PC-3 (cell line): Measurements from ENCODE around the gene MMP15. TPM values are rescaled to one million over a fixed set of nuclear protein-coding genes. Genes with fewer than 3 reads are reported as not detected.

Experiments
- ATAC-seq: fragments of 200-7000 bp; cut with Tn5 transposase; 2 replicates; pipeline ENCODE4 v1.9.1; 2020; ENCODE audit warnings: mild to moderate bottlenecking, moderate library complexity
- BruUV-seq: library from RNA; stranded (reverse); fragments of 400-500 nt; replicated peaks from 2 replicates; lab custom pipeline; 2021; lab: Mats Ljungman, UMichigan
- CTCF ChIA-PET: fragments of 300-600 bp; sonication (Branson Sonifier 250); formaldehyde crosslinking; loops from one replicate; lab custom pipeline; 2022; ENCODE audit warnings: antibody characterized with exemption; lab: Charles Lee
- POLR2A ChIA-PET: fragments of 300-600 bp; sonication (Branson Sonifier 250); formaldehyde crosslinking; loops from one replicate; lab custom pipeline; 2022; ENCODE audit warnings: antibody characterized with exemption; ENCODE audit not compliant: unreplicated experiment; lab: Charles Lee
- DNase-seq: peaks from one replicate; pipeline ENCODE4 v3.0.0-alpha.2; 2015
- H2AFZ ChIP-seq: fragments of 300-600 bp; sonication (generic); 2 replicates; pipeline ENCODE4 v1.6.0; 2016; ENCODE audit warnings: antibody characterized with exemption, low read length
- H3F3A ChIP-seq: fragments of 300-600 bp; sonication (generic); one replicate; pipeline ENCODE4 v1.6.0; 2017; ENCODE audit warnings: antibody characterized with exemption, low read length, control low read depth, mild to moderate bottlenecking; ENCODE audit not compliant: unreplicated experiment
- H3K27ac ChIP-seq: fragments of 300-600 bp; sonication (generic); 2 replicates; pipeline ENCODE4 v1.5.1; 2016; ENCODE audit warnings: mild to moderate bottlenecking, low read length
- H3K27me3 ChIP-seq: fragments of 300-600 bp; sonication (generic); 2 replicates; pipeline ENCODE4 v1.6.1; 2016; ENCODE audit warnings: low read length, mixed read lengths
- H3K36me3 ChIP-seq: fragments of 300-600 bp; sonication (generic); 2 replicates; pipeline ENCODE4 v1.6.1; 2016; ENCODE audit warnings: low read depth, mixed run types, low read length, mixed read lengths
- H3K4me1 ChIP-seq: fragments of 300-600 bp; sonication (generic); 2 replicates; pipeline ENCODE4 v1.5.1; 2016; ENCODE audit warnings: low read length; ENCODE audit not compliant: insufficient read depth
- H3K4me2 ChIP-seq: fragments of 300-600 bp; sonication (generic); 2 replicates; pipeline ENCODE4 v1.6.0; 2016; ENCODE audit warnings: low read length
- H3K4me3 ChIP-seq: fragments of 300-600 bp; sonication (generic); 2 replicates; pipeline ENCODE4 v1.5.1; 2016; ENCODE audit warnings: mild to moderate bottlenecking, low read length, mixed read lengths
- H3K79me2 ChIP-seq: fragments of 300-600 bp; sonication (generic); 2 replicates; pipeline ENCODE4 v1.6.1; 2017; ENCODE audit warnings: low read length, mixed read lengths
- H3K9ac ChIP-seq: fragments of 300-600 bp; sonication (generic); 2 replicates; pipeline ENCODE4 v1.6.0; 2016; ENCODE audit warnings: mild to moderate bottlenecking, low read length
- H3K9me2 ChIP-seq: fragments of 300-600 bp; sonication (generic); replicated peaks from 2 replicates; pipeline ENCODE4 v1.6.1; 2016; ENCODE audit warnings: mixed run types, low read length, mixed read lengths
- H3K9me3 ChIP-seq: fragments of 300-600 bp; sonication (generic); 2 replicates; pipeline ENCODE4 v1.6.1; 2016; ENCODE audit warnings: low read length, mixed read lengths
- H4K20me1 ChIP-seq: fragments of 300-600 bp; sonication (generic); 2 replicates; pipeline ENCODE4 v1.6.1; 2016; ENCODE audit warnings: low read length, mixed read lengths
- EZH2 ChIP-seq: fragments of 300-600 bp; sonication (generic); IDR thresholded peaks from one replicate; pipeline ENCODE4 v1.6.1; 2017; ENCODE audit warnings: antibody characterized with exemption, mild to moderate bottlenecking, low read length; ENCODE audit not compliant: unreplicated experiment
- EZH2phosphoT487 ChIP-seq: fragments of 300-600 bp; sonication (generic); IDR thresholded peaks from 2 replicates; pipeline ENCODE4 v1.6.1; 2018; ENCODE audit warnings: mild to moderate bottlenecking, antibody characterized with exemption, low read length, borderline replicate concordance
- intact Hi-C: fragments of 100-400 bp; cut with micrococcal nuclease; formaldehyde crosslinking; loops from 2 replicates; pipeline ENCODE4 v1.9.0; 2023
- total RNA-seq: library from RNA; depleted of rRNA; stranded (reverse); fragments of >200 nt; gene quantifications from 2 replicates; pipeline ENCODE4 v1.2.3, GENCODE V29; 2014
- TF ChIP-seq, protein P1 (sequence below): fragments of 300-600 bp; sonication (generic); conservative IDR thresholded peaks from 2 replicates; pipeline ENCODE4 v1.5.1; 2017; ENCODE audit warnings: antibody characterized with exemption, low read depth, mild to moderate bottlenecking, low read length

MMP15 gene
- total RNA-seq, 1 experiment from 2014 or later = 6.3 TPM

DNA sequence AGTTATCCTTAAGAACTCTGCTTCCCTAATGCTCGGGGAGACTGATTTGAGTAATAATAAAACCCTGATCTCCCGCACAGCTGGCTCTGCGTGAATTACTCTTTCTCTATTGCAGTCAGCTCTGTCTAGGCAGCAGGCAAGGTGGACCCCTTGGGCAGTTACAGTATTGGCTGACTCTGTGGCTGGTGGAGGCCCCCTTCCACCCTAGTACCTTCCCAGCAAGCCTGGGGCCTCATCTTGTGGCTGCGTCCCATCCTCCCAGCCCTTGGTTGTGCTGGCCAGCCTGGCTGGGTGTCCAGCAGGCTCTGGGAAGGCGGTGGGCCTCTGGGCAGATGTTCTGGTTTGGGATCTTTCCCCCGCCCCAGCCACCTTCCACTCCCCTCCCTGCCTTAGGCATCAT is 59.1 kb downstream of the MMP15 start:
- H3K4me3 ChIP-seq = no peak overlapping the region
- no peaks in the 10 kb centered on the region for H3K9me3 ChIP-seq
- no peak for DNase-seq
- no peaks in the 10 kb centered on the region for H3F3A ChIP-seq
- TF ChIP-seq EZH2 (no peak), EZH2phosphoT487 (no peak)
- TF ChIP-seq, protein P1, sequence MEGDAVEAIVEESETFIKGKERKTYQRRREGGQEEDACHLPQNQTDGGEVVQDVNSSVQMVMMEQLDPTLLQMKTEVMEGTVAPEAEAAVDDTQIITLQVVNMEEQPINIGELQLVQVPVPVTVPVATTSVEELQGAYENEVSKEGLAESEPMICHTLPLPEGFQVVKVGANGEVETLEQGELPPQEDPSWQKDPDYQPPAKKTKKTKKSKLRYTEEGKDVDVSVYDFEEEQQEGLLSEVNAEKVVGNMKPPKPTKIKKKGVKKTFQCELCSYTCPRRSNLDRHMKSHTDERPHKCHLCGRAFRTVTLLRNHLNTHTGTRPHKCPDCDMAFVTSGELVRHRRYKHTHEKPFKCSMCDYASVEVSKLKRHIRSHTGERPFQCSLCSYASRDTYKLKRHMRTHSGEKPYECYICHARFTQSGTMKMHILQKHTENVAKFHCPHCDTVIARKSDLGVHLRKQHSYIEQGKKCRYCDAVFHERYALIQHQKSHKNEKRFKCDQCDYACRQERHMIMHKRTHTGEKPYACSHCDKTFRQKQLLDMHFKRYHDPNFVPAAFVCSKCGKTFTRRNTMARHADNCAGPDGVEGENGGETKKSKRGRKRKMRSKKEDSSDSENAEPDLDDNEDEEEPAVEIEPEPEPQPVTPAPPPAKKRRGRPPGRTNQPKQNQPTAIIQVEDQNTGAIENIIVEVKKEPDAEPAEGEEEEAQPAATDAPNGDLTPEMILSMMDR = no peak
- H2AFZ ChIP-seq = no peak overlapping the region
- CTCF ChIA-PET = no interaction called here
- H3K9me2 ChIP-seq = no peaks in the 10 kb centered on the region
- POLR2A ChIA-PET = no interaction called here
- H3K9ac ChIP-seq = no peak overlapping the region
- no peak for ATAC-seq
- intact Hi-C loops = no loop called here
- no peaks in the 10 kb centered on the region for H3K4me1 ChIP-seq
- no peaks in the 10 kb centered on the region for H3K27me3 ChIP-seq
- no TSS peak for BruUV-seq
- H4K20me1 ChIP-seq = no peaks in the 10 kb centered on the region
- no peaks in the 10 kb centered on the region for H3K79me2 ChIP-seq
- no peak overlapping the region for H3K27ac ChIP-seq
- no peaks in the 10 kb centered on the region for H3K36me3 ChIP-seq
- no peak overlapping the region for H3K4me2 ChIP-seq

DNA sequence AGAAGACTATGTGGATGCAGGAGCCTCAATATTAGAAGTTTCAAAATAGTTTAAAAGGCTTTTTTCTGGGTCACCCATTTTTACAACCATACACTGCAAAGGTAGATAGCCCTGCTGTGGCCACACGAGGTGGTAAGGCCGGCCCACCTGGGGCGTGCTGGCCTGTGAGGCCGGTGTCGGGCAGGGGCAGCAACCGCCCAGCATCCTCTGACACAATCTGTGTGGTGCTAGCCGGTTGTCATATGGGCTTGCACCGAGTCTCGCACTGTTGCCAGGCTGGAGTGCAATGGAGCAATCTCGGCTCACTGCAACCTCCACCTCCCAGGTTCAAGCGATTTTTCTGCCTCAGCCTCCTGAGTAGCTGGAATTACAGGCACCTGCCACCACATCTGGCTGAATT is 59.6 kb downstream of the MMP15 start:
- H2AFZ ChIP-seq = no peak overlapping the region
- ChIA-PET CTCF (no interaction called here), POLR2A (no interaction called here)
- no peaks in the 10 kb centered on the region for H3F3A ChIP-seq
- H3K27me3 ChIP-seq = no peaks in the 10 kb centered on the region
- H3K27ac ChIP-seq = no peak overlapping the region
- no peak for ATAC-seq
- no peaks in the 10 kb centered on the region for H3K36me3 ChIP-seq
- BruUV-seq = no TSS peak
- no peaks in the 10 kb centered on the region for H4K20me1 ChIP-seq
- H3K9me2 ChIP-seq = no peaks in the 10 kb centered on the region
- no peak overlapping the region for H3K4me3 ChIP-seq
- no peak overlapping the region for H3K4me2 ChIP-seq
- intact Hi-C loops = no loop called here
- H3K9me3 ChIP-seq = no peaks in the 10 kb centered on the region
- H3K79me2 ChIP-seq = no peaks in the 10 kb centered on the region
- no peak for DNase-seq
- no peak overlapping the region for H3K9ac ChIP-seq
- H3K4me1 ChIP-seq = no peaks in the 10 kb centered on the region
- no peak for TF ChIP-seq EZH2phosphoT487
- TF ChIP-seq EZH2 = no peak
- TF ChIP-seq, protein P1 = no peak

DNA sequence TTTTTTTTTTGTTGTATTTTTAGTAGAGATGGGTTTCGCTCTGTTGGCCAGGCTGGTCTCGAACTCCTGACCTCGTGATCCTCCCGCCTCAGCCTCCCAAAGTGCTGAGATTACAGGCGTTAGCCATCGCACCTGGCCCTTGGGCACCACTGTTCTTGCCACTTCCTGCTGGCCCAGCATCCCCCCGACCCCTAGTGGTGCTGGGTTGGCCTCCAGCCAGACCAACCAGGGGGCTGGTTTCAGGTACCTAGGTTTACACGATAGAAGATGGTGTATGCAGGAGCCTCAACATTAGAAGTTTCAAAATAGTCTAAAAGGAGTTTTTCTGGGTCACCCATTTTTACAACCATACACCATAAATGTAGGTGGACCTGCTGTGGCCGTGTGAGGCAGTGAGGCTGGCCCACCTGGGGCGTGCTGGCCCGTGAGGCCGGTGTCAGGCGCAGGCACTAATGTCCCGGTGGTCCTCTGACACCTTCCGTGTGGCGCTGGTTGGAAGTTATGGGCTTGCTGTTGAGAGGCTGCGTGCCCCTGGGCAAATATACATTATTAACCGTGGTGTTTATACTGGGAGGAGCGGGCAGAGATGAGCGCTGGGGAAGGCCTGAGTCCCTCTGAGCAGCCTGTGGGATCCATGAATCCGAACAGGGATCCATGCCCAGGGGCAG is 60.2 kb downstream of the MMP15 start:
- no peaks in the 10 kb centered on the region for H4K20me1 ChIP-seq
- H3K27ac ChIP-seq = no peak overlapping the region
- TF ChIP-seq EZH2 (no peak), EZH2phosphoT487 (no peak)
- TF ChIP-seq, protein P1 = no peak
- ChIA-PET POLR2A (no interaction called here), CTCF (no interaction called here)
- intact Hi-C loops = no loop called here
- H3K9ac ChIP-seq = no peak overlapping the region
- H2AFZ ChIP-seq = no peak overlapping the region
- H3K4me2 ChIP-seq = no peak overlapping the region
- H3K79me2 ChIP-seq = no peaks in the 10 kb centered on the region
- no peaks in the 10 kb centered on the region for H3K9me3 ChIP-seq
- no peak overlapping the region for H3K4me3 ChIP-seq
- no peak for ATAC-seq
- DNase-seq = no peak
- H3K27me3 ChIP-seq = no peaks in the 10 kb centered on the region
- no peaks in the 10 kb centered on the region for H3K4me1 ChIP-seq
- no peaks in the 10 kb centered on the region for H3K36me3 ChIP-seq
- no peaks in the 10 kb centered on the region for H3K9me2 ChIP-seq
- H3F3A ChIP-seq = no peaks in the 10 kb centered on the region
- no TSS peak for BruUV-seq
